ENCODE results near the gene EVA1A.
A peak's percentile ranks its signal among the peaks of the same experiment; 100 is the strongest.

Gene EVA1A

DNA sequence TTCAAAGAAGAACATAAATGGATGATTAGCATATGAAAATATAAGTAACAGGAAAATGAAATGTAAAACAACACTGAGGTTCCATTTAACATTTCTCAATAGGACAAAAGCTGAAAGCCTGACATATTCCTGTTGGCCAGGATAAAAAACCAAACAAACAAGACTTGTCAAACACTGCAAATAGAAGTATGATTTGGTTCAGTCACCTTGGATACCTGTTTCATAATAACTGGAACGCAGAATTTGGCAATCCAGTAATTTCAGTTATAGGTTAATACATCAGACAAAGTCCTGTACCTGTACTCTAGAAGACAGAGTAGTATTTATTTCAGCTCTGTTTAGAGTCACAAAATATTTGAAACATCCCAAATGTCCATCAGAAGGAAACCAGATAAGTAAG lies 16.5 kb upstream of the EVA1A start:
- no peak for ATAC-seq
- no peak for TF ChIP-seq TCF4 (CRISPR knock-in tag; IDR thresholded peaks at IDR 0.05; ENCODE audit: borderline replicate concordance)
- no peak for TF ChIP-seq ZNF70 (CRISPR knock-in tag; IDR thresholded peaks at IDR 0.05)
- TF ChIP-seq, protein P1, sequence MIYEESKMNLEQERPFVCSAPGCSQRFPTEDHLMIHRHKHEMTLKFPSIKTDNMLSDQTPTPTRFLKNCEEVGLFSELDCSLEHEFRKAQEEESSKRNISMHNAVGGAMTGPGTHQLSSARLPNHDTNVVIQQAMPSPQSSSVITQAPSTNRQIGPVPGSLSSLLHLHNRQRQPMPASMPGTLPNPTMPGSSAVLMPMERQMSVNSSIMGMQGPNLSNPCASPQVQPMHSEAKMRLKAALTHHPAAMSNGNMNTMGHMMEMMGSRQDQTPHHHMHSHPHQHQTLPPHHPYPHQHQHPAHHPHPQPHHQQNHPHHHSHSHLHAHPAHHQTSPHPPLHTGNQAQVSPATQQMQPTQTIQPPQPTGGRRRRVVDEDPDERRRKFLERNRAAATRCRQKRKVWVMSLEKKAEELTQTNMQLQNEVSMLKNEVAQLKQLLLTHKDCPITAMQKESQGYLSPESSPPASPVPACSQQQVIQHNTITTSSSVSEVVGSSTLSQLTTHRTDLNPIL (CRISPR knock-in tag; IDR thresholded peaks at IDR 0.05; ENCODE audit: low read depth) = no peak
- TF ChIP-seq ISL1 (CRISPR knock-in tag; IDR thresholded peaks at IDR 0.05) = no peak
- no peak for TF ChIP-seq BACH2 (CRISPR knock-in tag; IDR thresholded peaks at IDR 0.05; ENCODE audit: borderline replicate concordance)
- no peak for TF ChIP-seq ARNTL (CRISPR knock-in tag; IDR thresholded peaks at IDR 0.05; ENCODE audit: borderline replicate concordance, low read depth)
- TF ChIP-seq TOX (CRISPR knock-in tag; IDR thresholded peaks at IDR 0.05; ENCODE audit: borderline replicate concordance) = no peak
- no peak for TF ChIP-seq CSDC2 (CRISPR knock-in tag; IDR thresholded peaks at IDR 0.05)
- no peak for TF ChIP-seq OSR1 (CRISPR knock-in tag; IDR thresholded peaks at IDR 0.05)
- TF ChIP-seq ZFP3 (CRISPR knock-in tag; IDR thresholded peaks at IDR 0.05) = no peak
- TF ChIP-seq, protein P2, sequence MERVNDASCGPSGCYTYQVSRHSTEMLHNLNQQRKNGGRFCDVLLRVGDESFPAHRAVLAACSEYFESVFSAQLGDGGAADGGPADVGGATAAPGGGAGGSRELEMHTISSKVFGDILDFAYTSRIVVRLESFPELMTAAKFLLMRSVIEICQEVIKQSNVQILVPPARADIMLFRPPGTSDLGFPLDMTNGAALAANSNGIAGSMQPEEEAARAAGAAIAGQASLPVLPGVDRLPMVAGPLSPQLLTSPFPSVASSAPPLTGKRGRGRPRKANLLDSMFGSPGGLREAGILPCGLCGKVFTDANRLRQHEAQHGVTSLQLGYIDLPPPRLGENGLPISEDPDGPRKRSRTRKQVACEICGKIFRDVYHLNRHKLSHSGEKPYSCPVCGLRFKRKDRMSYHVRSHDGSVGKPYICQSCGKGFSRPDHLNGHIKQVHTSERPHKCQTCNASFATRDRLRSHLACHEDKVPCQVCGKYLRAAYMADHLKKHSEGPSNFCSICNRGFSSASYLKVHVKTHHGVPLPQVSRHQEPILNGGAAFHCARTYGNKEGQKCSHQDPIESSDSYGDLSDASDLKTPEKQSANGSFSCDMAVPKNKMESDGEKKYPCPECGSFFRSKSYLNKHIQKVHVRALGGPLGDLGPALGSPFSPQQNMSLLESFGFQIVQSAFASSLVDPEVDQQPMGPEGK (CRISPR knock-in tag; IDR thresholded peaks at IDR 0.05; ENCODE audit: borderline replicate concordance) = no peak
- no peak for TF ChIP-seq ZNF565 (CRISPR knock-in tag; conservative IDR thresholded peaks at IDR 0.05; ENCODE audit: low read depth)
- TF ChIP-seq ESRRG (CRISPR knock-in tag; IDR thresholded peaks at IDR 0.05) = no peak

- peak; percentile 82 for ATAC-seq
Observed at GRCh38 chr2:75574106-75574505, 13.4 kb upstream of the EVA1A start.

DNA sequence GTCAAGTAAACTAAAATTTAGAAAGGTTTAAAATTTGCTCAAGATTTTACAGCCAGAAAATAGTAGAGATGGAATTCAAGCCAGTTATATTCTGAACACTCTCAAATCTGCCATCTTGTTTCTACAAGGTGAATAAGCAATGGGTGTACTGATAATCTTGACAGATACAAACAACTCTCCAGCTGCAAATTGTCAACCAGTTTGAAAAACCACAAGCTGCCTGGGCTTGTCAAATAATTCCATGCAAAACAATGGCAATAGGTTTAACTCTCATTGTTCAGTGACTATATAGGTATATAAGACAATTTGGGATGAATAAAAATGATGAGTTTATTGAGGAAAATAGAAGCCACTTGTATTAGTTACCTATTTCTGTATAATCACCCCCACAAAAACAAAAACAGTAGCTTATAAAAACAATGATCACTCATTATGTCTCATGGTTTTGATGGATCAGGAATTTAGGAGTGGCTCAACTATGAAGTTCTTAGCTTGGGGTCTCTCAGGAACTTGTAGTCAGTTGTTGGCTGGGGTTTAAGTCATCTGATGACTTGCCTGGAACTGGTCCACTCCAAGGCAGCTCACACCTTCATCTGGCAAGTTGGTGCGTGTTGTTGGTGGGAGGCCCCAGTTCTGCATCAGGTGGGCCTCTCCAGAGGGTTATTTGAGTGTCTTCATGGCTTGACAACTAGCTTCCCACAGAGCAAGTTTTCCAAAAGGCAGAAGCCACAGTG lies 12.6 kb upstream of the EVA1A start:
- TF ChIP-seq ZFP3 (CRISPR knock-in tag; IDR thresholded peaks at IDR 0.05) (no peak), ISL1 (CRISPR knock-in tag; IDR thresholded peaks at IDR 0.05) (no peak), TOX (CRISPR knock-in tag; IDR thresholded peaks at IDR 0.05; ENCODE audit: borderline replicate concordance) (no peak), OSR1 (CRISPR knock-in tag; IDR thresholded peaks at IDR 0.05) (no peak), BACH2 (CRISPR knock-in tag; IDR thresholded peaks at IDR 0.05; ENCODE audit: borderline replicate concordance) (no peak), SNAI2 (CRISPR knock-in tag; IDR thresholded peaks at IDR 0.05) (no peak), ESRRG (CRISPR knock-in tag; IDR thresholded peaks at IDR 0.05) (no peak), ZC3H10 (CRISPR knock-in tag; IDR thresholded peaks at IDR 0.05) (no peak)
- TF ChIP-seq, protein P3, sequence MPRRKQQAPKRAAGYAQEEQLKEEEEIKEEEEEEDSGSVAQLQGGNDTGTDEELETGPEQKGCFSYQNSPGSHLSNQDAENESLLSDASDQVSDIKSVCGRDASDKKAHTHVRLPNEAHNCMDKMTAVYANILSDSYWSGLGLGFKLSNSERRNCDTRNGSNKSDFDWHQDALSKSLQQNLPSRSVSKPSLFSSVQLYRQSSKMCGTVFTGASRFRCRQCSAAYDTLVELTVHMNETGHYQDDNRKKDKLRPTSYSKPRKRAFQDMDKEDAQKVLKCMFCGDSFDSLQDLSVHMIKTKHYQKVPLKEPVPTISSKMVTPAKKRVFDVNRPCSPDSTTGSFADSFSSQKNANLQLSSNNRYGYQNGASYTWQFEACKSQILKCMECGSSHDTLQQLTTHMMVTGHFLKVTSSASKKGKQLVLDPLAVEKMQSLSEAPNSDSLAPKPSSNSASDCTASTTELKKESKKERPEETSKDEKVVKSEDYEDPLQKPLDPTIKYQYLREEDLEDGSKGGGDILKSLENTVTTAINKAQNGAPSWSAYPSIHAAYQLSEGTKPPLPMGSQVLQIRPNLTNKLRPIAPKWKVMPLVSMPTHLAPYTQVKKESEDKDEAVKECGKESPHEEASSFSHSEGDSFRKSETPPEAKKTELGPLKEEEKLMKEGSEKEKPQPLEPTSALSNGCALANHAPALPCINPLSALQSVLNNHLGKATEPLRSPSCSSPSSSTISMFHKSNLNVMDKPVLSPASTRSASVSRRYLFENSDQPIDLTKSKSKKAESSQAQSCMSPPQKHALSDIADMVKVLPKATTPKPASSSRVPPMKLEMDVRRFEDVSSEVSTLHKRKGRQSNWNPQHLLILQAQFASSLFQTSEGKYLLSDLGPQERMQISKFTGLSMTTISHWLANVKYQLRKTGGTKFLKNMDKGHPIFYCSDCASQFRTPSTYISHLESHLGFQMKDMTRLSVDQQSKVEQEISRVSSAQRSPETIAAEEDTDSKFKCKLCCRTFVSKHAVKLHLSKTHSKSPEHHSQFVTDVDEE (CRISPR knock-in tag; IDR thresholded peaks at IDR 0.05) = no peak
- TF ChIP-seq, protein P1 (CRISPR knock-in tag; IDR thresholded peaks at IDR 0.05; ENCODE audit: low read depth) = no peak
- TF ChIP-seq, protein P4, sequence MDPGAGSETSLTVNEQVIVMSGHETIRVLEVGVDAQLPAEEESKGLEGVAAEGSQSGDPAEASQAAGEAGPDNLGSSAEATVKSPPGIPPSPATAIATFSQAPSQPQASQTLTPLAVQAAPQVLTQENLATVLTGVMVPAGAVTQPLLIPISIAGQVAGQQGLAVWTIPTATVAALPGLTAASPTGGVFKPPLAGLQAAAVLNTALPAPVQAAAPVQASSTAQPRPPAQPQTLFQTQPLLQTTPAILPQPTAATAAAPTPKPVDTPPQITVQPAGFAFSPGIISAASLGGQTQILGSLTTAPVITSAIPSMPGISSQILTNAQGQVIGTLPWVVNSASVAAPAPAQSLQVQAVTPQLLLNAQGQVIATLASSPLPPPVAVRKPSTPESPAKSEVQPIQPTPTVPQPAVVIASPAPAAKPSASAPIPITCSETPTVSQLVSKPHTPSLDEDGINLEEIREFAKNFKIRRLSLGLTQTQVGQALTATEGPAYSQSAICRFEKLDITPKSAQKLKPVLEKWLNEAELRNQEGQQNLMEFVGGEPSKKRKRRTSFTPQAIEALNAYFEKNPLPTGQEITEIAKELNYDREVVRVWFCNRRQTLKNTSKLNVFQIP (CRISPR knock-in tag; IDR thresholded peaks at IDR 0.05; ENCODE audit: borderline replicate concordance, low read depth) = no peak
- no peak for ATAC-seq

More at GRCh38 chr2:75574106-75574505, 13.4 kb upstream of the EVA1A start:
- no peak for TF ChIP-seq BACH2 (CRISPR knock-in tag; IDR thresholded peaks at IDR 0.05; ENCODE audit: borderline replicate concordance)
- TF ChIP-seq ZFP3 (CRISPR knock-in tag; IDR thresholded peaks at IDR 0.05) = no peak
- no peak for TF ChIP-seq PPARA (CRISPR knock-in tag; IDR thresholded peaks at IDR 0.05; ENCODE audit: borderline replicate concordance)
- TF ChIP-seq RARB (CRISPR knock-in tag; IDR thresholded peaks at IDR 0.05) = no peak
- no peak for TF ChIP-seq ZNF565 (CRISPR knock-in tag; conservative IDR thresholded peaks at IDR 0.05; ENCODE audit: low read depth)
- TF ChIP-seq, protein P2 (CRISPR knock-in tag; IDR thresholded peaks at IDR 0.05; ENCODE audit: borderline replicate concordance) = no peak
- TF ChIP-seq, protein P3 (CRISPR knock-in tag; IDR thresholded peaks at IDR 0.05) = no peak
- TF ChIP-seq CSDC2 (CRISPR knock-in tag; IDR thresholded peaks at IDR 0.05) = no peak
- TF ChIP-seq ESRRG (CRISPR knock-in tag; IDR thresholded peaks at IDR 0.05) = no peak

All from SK-N-SH treated with all-trans-retinoic acid at 6 μM for 48 hours (cell line).